Measurements from ENCODE around the gene FGF21. TPM values are rescaled to one million over a fixed set of nuclear protein-coding genes. Genes with fewer than 3 reads are reported as not detected.
"Not testable (repeated sequence)": the region's sequence is repeated elsewhere in the genome, so short reads cannot be mapped to it uniquely, and the experiment has no call there.

Gene FGF21
- total RNA-seq, 1 donor from 2014 or later, result not detected

GRCh38 chr19:48780631-48781391, 25.5 kb downstream of the FGF21 start:
- intact Hi-C loops (cut with micrococcal nuclease), result no loop called here

GRCh38 chr19:48784527-48784926, 29.2 kb downstream of the FGF21 start:
- intact Hi-C loops (cut with micrococcal nuclease), result no loop called here

GRCh38 chr19:48786422-48786821, 31.1 kb downstream of the FGF21 start:
- intact Hi-C loops (cut with micrococcal nuclease), result not testable (repeated sequence)

GRCh38 chr19:48787331-48787730, 32.0 kb downstream of the FGF21 start:
- intact Hi-C loops (cut with micrococcal nuclease), result not testable (repeated sequence)

GRCh38 chr19:48793271-48793670, 37.9 kb downstream of the FGF21 start:
- intact Hi-C loops (cut with micrococcal nuclease), result no loop called here

GRCh38 chr19:48794291-48794690, 39.0 kb downstream of the FGF21 start:
- intact Hi-C loops (cut with micrococcal nuclease), result loop anchor here (2.0 kb wide), 2 partner anchors 161 to 177 kb away; partner anchors contain the start of gene BAX

- intact Hi-C loops (cut with micrococcal nuclease), result loop anchor here (1.0 to 2.0 kb wide), 5 partner anchors 40 to 198 kb away; partner anchors contain the start of genes BAX, GYS1 and RUVBL2
Measured at GRCh38 chr19:48795055-48795684, 39.8 kb downstream of the FGF21 start.

- intact Hi-C loops (cut with micrococcal nuclease), result loop anchor here (1.0 to 2.0 kb wide), 5 partner anchors 40 to 198 kb away; partner anchors contain the start of genes BAX, GYS1 and RUVBL2
Measured at GRCh38 chr19:48795685-48796070, 40.4 kb downstream of the FGF21 start.

GRCh38 chr19:48796298-48797083, 41.2 kb downstream of the FGF21 start:
- intact Hi-C loops (cut with micrococcal nuclease), result no loop called here

GRCh38 chr19:48797103-48797502, 41.8 kb downstream of the FGF21 start:
- intact Hi-C loops (cut with micrococcal nuclease), result no loop called here

- intact Hi-C loops (cut with micrococcal nuclease), result no loop called here
Measured at GRCh38 chr19:48798937-48799336, 43.6 kb downstream of the FGF21 start.

- intact Hi-C loops (cut with micrococcal nuclease), result no loop called here
Measured at GRCh38 chr19:48799358-48800300, 44.3 kb downstream of the FGF21 start.

GRCh38 chr19:48802623-48803022, 47.3 kb downstream of the FGF21 start:
- intact Hi-C loops (cut with micrococcal nuclease), result no loop called here

GRCh38 chr19:48804496-48804895, 49.2 kb downstream of the FGF21 start:
- intact Hi-C loops (cut with micrococcal nuclease), result no loop called here

GRCh38 chr19:48805452-48805851, 50.1 kb downstream of the FGF21 start:
- intact Hi-C loops (cut with micrococcal nuclease), result no loop called here

- intact Hi-C loops (cut with micrococcal nuclease), result no loop called here
Measured at GRCh38 chr19:48806518-48806817, 51.1 kb downstream of the FGF21 start.

GRCh38 chr19:48806818-48807589, 51.7 kb downstream of the FGF21 start:
- intact Hi-C loops (cut with micrococcal nuclease), result no loop called here

GRCh38 chr19:48807590-48808308, 52.4 kb downstream of the FGF21 start:
- intact Hi-C loops (cut with micrococcal nuclease), result no loop called here

All from T-helper 2 cell treated with Interferon-gamma antibody and Interleukin-4, amounts not matched to agents 100 ng/mL and 5 ng/mL, for 36 hours (primary cell).